B cell (primary cell): ENCODE data around the gene S1PR2.

Source experiments
- EZH2 ChIP-seq: IDR thresholded peaks from 2 replicates; pipeline ENCODE4 v1.6.1; 2012; ENCODE audit warnings: borderline replicate concordance, low read depth, mild to moderate bottlenecking, moderate library complexity, low read length; ENCODE audit not compliant: insufficient read depth, poor library complexity, severe bottlenecking
- TF ChIP-seq, protein P1 (sequence below): fragments of 200-600 bp; IDR thresholded peaks from one replicate; pipeline ENCODE4 v1.8.0; 2022; ENCODE audit warnings: antibody characterized with exemption, mild to moderate bottlenecking

DNA sequence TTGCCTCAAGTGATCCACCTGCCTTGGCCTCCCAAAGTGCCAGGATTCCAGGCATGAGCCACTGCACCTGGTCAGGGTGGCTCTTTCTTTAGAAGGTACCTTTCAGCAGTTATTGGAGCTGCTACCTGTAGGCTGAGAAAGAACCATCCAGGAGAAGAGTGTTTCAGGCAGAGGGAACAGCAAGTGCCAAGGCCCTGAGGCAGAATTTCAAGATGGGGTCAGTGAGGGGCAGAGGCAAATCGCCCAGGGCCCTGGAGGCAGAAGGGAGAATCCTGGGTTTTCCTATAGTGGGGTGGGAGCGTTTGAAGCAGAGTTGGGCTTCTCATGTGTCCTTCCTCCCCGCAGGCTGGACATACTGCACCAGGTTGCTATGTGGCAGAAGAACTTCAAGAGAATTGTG lies 23.1 kb upstream of the S1PR2 start:
- TF ChIP-seq, protein P1, sequence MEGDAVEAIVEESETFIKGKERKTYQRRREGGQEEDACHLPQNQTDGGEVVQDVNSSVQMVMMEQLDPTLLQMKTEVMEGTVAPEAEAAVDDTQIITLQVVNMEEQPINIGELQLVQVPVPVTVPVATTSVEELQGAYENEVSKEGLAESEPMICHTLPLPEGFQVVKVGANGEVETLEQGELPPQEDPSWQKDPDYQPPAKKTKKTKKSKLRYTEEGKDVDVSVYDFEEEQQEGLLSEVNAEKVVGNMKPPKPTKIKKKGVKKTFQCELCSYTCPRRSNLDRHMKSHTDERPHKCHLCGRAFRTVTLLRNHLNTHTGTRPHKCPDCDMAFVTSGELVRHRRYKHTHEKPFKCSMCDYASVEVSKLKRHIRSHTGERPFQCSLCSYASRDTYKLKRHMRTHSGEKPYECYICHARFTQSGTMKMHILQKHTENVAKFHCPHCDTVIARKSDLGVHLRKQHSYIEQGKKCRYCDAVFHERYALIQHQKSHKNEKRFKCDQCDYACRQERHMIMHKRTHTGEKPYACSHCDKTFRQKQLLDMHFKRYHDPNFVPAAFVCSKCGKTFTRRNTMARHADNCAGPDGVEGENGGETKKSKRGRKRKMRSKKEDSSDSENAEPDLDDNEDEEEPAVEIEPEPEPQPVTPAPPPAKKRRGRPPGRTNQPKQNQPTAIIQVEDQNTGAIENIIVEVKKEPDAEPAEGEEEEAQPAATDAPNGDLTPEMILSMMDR = no peak
- TF ChIP-seq EZH2 = no peak
